Erythroblast (primary cell): ENCODE data around the gene PLXND1.

Source experiments
- GATA1 ChIP-seq: IDR thresholded peaks from 2 replicates; pipeline ENCODE4 v1.6.1; 2011; ENCODE audit warnings: low read depth, mild to moderate bottlenecking, control low read depth, low read length, moderate library complexity
- POLR2A ChIP-seq: IDR thresholded peaks from 2 replicates; pipeline ENCODE4 v1.6.1; 2011; ENCODE audit warnings: mild to moderate bottlenecking, low read length

DNA sequence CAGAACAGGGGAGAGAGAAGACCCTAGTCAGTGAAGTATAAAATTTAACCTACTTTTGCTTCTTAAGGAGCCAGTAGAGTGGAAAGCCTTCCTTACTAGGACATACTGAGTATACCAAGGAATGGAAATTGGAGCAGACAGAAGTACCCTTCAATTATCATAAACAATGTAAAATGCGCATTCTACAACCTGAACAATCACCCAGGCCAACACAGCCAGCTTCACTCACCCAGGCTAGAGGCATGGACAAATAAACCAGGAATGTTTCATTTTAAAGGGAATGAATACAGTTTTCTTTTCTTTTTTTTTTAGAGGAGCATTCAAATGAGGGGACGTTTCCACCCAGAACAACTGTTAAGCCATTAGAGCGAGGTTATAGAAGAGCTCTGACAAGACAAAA lies 41.9 kb upstream of the PLXND1 start:
- TF ChIP-seq POLR2A = no peak
- no peak for TF ChIP-seq GATA1
